ENCODE results near the gene OR6B2.

OR6B2 gene

GRCh38 chr2:239985356-239985755 is 44.9 kb downstream of the OR6B2 start:
- no peak for FAIRE-seq
- DNase-seq (ENCODE audit: extremely low spot score, insufficient read length, low read depth) = no peak

GRCh38 chr2:239984421-239985194 is 45.6 kb downstream of the OR6B2 start:
- FAIRE-seq = no peak
- no peak for DNase-seq (ENCODE audit: extremely low spot score, insufficient read length, low read depth)

- DNase-seq (ENCODE audit: extremely low spot score, insufficient read length, low read depth) (no peak), FAIRE-seq (no peak)
Observed at GRCh38 chr2:239983004-239983778, 47.0 kb downstream of the OR6B2 start.

All from GM18507 (cell line).